HL-60 (cell line): ENCODE data around the gene AP2B1.

Source experiments
- DNase-seq, 2 experiments: peaks; one replicate each; pipeline ENCODE4 v3.0.0-alpha.2; 2010 to 2020; ENCODE audit warnings: low read depth in 1 of 2, low spot score in 1 of 2
- H3K27ac ChIP-seq: fragments of 250-450 bp; sonication (Bioruptor Pico); replicated peaks from 2 replicates; pipeline ENCODE4 v1.5.1; 2020; ENCODE audit warnings: mild to moderate bottlenecking, moderate library complexity
- H3K27me3 ChIP-seq: fragments of 250-450 bp; sonication (Bioruptor Pico); 2 replicates; pipeline ENCODE4 v1.5.1; 2021; ENCODE audit warnings: mild to moderate bottlenecking, moderate library complexity; ENCODE audit not compliant: insufficient read depth, poor library complexity, severe bottlenecking
- H3K4me3 ChIP-seq: replicated peaks from 2 replicates; pipeline ENCODE4 v1.5.1; 2011; ENCODE audit warnings: mild to moderate bottlenecking, control low read depth, low read length; ENCODE audit not compliant: insufficient read depth
- GABPA ChIP-seq: IDR thresholded peaks from 2 replicates; pipeline ENCODE4 v1.6.1; 2012; ENCODE audit warnings: low read depth
- POLR2AphosphoS5 ChIP-seq: IDR thresholded peaks from 2 replicates; pipeline ENCODE4 v1.6.1; 2012; ENCODE audit warnings: low read depth
- SPI1 ChIP-seq: IDR thresholded peaks from 2 replicates; pipeline ENCODE4 v1.6.1; 2012; ENCODE audit warnings: low read depth, mild to moderate bottlenecking, borderline replicate concordance
- TF ChIP-seq, protein P1 (sequence below): IDR thresholded peaks from 2 replicates; pipeline ENCODE4 v1.6.1; 2012; ENCODE audit warnings: low read depth; ENCODE audit not compliant: insufficient replicate concordance
- TF ChIP-seq, protein P2 (sequence below): IDR thresholded peaks from one replicate; pipeline ENCODE4 v1.5.1; 2011; ENCODE audit warnings: low read length, control low read depth, inconsistent platforms; ENCODE audit not compliant: insufficient read depth

The AP2B1 gene

DNA sequence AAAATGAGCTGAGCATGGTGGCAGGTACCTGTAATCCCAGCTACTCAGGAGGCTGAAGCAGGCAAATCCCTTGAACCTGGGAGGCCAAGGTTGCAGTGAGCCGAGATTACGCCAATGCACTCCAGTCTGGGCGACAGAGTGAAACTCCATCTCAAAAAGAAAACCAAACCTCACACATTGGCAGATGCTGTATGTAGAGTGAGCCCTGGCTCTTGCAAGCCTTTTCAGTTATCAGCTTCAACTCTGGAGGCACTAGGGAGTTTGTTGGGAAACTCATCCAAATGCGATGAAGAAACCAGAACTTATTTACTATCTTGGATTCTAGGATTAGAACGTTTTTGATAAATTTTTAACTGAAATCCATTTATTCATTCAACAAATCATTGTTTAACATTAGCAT lies 87.4 kb downstream of the AP2B1 start:
- no peak overlapping the region for H3K27ac ChIP-seq
- no peak overlapping the region for H3K4me3 ChIP-seq
- TF ChIP-seq POLR2AphosphoS5 = no peak
- DNase-seq = no peak
- H3K27me3 ChIP-seq = no peaks in the 10 kb centered on the region

- TF ChIP-seq POLR2AphosphoS5 = no peak
- no peak for TF ChIP-seq SPI1
- no peak for DNase-seq
- H3K27me3 ChIP-seq = no peaks in the 10 kb centered on the region
These were observed 89.3 kb downstream of the AP2B1 start for GRCh38 chr17:35676441-35676840.

DNA sequence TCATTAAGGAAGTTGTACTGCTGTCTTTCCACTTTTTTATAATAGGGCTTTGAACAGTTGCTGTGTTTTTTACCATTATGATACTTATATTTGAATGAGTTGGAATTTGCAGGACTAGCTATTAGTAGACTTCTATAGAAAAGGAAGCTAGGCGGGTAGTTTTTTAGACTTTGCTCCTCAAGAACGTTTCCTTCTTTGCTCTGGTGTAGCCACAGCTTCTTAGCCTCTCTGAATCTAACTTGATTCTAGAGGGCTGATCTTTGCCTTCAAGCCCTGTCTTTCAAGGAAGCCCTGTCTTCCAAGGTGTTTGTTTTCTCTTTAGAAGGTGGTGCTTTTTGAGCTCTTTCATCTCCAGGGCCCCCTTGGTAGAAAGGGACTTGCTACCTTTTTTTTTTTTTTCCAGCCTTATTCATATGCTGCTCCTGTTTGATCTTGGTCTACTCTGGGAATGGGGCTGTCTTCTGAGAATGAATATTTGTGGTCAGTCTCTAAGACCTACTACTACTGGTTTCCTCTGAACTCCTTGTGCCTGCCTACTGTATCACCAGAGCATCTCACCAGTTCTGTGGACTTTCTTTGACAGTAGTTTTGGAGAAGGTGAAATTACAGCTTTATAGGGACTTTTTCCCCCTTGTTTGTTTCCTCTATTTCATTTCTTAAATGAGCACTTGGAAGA lies 92.0 kb downstream of the AP2B1 start:
- Histone ChIP-seq H3K4me3 (no peak overlapping the region), H3K27me3 (no peaks in the 10 kb centered on the region), H3K27ac (no peak overlapping the region)
- TF ChIP-seq, protein P1, sequence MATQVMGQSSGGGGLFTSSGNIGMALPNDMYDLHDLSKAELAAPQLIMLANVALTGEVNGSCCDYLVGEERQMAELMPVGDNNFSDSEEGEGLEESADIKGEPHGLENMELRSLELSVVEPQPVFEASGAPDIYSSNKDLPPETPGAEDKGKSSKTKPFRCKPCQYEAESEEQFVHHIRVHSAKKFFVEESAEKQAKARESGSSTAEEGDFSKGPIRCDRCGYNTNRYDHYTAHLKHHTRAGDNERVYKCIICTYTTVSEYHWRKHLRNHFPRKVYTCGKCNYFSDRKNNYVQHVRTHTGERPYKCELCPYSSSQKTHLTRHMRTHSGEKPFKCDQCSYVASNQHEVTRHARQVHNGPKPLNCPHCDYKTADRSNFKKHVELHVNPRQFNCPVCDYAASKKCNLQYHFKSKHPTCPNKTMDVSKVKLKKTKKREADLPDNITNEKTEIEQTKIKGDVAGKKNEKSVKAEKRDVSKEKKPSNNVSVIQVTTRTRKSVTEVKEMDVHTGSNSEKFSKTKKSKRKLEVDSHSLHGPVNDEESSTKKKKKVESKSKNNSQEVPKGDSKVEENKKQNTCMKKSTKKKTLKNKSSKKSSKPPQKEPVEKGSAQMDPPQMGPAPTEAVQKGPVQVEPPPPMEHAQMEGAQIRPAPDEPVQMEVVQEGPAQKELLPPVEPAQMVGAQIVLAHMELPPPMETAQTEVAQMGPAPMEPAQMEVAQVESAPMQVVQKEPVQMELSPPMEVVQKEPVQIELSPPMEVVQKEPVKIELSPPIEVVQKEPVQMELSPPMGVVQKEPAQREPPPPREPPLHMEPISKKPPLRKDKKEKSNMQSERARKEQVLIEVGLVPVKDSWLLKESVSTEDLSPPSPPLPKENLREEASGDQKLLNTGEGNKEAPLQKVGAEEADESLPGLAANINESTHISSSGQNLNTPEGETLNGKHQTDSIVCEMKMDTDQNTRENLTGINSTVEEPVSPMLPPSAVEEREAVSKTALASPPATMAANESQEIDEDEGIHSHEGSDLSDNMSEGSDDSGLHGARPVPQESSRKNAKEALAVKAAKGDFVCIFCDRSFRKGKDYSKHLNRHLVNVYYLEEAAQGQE = no peak
- TF ChIP-seq SPI1 = no peak
- TF ChIP-seq, protein P2, sequence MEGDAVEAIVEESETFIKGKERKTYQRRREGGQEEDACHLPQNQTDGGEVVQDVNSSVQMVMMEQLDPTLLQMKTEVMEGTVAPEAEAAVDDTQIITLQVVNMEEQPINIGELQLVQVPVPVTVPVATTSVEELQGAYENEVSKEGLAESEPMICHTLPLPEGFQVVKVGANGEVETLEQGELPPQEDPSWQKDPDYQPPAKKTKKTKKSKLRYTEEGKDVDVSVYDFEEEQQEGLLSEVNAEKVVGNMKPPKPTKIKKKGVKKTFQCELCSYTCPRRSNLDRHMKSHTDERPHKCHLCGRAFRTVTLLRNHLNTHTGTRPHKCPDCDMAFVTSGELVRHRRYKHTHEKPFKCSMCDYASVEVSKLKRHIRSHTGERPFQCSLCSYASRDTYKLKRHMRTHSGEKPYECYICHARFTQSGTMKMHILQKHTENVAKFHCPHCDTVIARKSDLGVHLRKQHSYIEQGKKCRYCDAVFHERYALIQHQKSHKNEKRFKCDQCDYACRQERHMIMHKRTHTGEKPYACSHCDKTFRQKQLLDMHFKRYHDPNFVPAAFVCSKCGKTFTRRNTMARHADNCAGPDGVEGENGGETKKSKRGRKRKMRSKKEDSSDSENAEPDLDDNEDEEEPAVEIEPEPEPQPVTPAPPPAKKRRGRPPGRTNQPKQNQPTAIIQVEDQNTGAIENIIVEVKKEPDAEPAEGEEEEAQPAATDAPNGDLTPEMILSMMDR = no peak
- TF ChIP-seq GABPA = no peak
- no peak for TF ChIP-seq POLR2AphosphoS5
- DNase-seq = no peak

More at GRCh38 chr17:35676441-35676840, 89.3 kb downstream of the AP2B1 start:
- H3K4me3 ChIP-seq = no peak overlapping the region
- H3K27ac ChIP-seq = no peak overlapping the region

DNA sequence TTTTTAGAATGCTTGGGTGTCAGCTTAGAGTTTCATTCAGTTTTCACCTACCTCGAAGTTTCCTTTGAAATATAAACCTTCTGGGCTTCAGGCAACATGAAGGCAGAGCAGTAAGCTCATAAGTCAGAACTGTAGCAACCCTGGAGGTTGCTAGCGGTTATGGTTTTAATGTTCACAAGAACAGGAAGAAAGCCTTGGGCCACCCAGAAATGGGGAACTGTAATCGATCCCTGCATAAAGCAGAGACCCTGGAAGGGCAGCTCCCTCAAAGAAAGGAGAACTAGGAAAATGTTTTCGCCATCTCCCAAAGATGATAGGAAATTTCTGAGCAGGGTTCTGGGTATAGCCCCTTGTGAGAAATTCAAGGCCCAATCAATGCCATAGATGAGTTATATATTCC lies 96.5 kb downstream of the AP2B1 start:
- TF ChIP-seq GABPA (no peak), SPI1 (peak; percentile 92)

DNA sequence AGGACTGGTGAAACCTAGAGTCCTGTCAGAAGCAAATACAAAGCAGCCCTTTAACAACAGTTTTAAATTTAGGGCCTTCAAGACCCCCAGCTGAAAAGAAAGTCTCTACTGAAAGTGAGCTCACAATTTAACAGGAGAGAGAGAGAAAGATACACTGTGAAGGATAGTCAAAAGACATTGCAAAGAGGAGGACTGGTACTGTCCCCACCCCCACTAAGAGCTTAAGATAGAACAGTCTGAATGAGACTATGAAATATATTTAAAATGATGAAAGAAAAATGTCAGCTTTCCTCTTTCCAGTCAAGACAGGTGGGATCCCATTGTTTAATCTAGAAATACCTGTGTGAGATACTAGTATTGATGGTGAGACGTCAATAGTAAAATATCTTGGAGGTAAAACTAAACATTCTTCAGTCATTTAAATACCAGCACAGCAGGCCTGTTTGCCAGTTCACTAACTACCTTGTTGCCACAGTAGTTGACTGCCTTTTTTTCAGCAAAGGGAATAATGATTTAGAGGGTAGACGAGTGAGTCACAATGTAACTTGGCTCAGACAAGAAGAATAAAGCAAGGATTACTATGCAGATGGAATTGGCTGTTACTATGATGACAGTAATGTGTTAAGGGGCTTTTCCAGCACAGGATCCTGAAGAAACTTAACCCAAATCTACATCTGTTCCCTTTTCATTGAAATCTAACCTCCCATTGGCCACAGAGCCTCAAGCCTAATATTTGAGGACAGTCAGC lies 97.1 kb downstream of the AP2B1 start:
- Histone ChIP-seq H3K4me3 (no peak overlapping the region), H3K27me3 (no peaks in the 10 kb centered on the region), H3K27ac (no peak overlapping the region)
- no peak for TF ChIP-seq POLR2AphosphoS5
- TF ChIP-seq, protein P1 = no peak
- no peak for TF ChIP-seq SPI1
- TF ChIP-seq, protein P2 = no peak
- TF ChIP-seq GABPA = no peak
- no peak for DNase-seq

More for the DNA sequence above, 96.5 kb downstream of the AP2B1 start:
- Histone ChIP-seq H3K27me3 (no peaks in the 10 kb centered on the region), H3K4me3 (no peak overlapping the region), H3K27ac (no peak overlapping the region)
- DNase-seq = peak in 1 of 2 experiments; percentile 77
